Astrocyte of the cerebellum (primary cell): ENCODE data around the gene SPECC1L.

Source experiments
- DNase-seq: peaks from one replicate; pipeline ENCODE4 v3.0.0-alpha.2; 2011; ENCODE audit warnings: low read depth
- H3K4me3 ChIP-seq: 2 replicates; pipeline ENCODE4 v1.5.1; 2011; ENCODE audit warnings: mild to moderate bottlenecking, low read depth, low read length, moderate library complexity
- in situ Hi-C: cut with HindIII; loops from 2 replicates; pipeline ENCODE4 v1.10.0; 2017; ENCODE audit warnings: low sequenced_read_pairs
- TF ChIP-seq, protein P1 (sequence below): IDR thresholded peaks from 2 replicates; pipeline ENCODE4 v1.5.1; 2012; ENCODE audit warnings: low read length, low read depth, moderate library complexity, mild to moderate bottlenecking; ENCODE audit errors: missing control alignments

The SPECC1L gene

DNA sequence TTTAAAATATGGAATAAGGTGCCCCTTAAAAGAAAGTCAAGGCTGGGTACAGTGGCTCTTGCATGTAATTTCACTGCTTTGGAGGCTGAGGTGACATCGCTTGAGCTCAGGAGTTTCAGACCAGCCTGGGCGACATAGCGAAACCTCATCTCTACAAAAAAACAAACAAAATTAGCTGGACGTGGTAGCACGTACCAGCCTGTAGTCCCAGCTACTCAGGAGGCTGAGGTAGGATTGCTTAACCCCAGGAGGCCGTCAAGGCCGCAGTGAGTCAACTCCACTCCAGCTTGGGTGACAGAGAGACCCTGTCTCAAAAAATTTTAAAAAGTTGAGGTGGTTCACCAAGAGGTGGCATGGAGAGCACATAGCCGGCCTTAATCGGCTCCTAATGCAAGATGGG is 139.1 kb downstream of the SPECC1L start:
- in situ Hi-C loops, result loop anchor here (5.0 kb wide), 1 partner anchor 53 kb away; no protein-coding TSS in a partner anchor
- DNase-seq, result no peak
- no peak overlapping the region for H3K4me3 ChIP-seq
- TF ChIP-seq, protein P1, sequence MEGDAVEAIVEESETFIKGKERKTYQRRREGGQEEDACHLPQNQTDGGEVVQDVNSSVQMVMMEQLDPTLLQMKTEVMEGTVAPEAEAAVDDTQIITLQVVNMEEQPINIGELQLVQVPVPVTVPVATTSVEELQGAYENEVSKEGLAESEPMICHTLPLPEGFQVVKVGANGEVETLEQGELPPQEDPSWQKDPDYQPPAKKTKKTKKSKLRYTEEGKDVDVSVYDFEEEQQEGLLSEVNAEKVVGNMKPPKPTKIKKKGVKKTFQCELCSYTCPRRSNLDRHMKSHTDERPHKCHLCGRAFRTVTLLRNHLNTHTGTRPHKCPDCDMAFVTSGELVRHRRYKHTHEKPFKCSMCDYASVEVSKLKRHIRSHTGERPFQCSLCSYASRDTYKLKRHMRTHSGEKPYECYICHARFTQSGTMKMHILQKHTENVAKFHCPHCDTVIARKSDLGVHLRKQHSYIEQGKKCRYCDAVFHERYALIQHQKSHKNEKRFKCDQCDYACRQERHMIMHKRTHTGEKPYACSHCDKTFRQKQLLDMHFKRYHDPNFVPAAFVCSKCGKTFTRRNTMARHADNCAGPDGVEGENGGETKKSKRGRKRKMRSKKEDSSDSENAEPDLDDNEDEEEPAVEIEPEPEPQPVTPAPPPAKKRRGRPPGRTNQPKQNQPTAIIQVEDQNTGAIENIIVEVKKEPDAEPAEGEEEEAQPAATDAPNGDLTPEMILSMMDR, result no peak

DNA sequence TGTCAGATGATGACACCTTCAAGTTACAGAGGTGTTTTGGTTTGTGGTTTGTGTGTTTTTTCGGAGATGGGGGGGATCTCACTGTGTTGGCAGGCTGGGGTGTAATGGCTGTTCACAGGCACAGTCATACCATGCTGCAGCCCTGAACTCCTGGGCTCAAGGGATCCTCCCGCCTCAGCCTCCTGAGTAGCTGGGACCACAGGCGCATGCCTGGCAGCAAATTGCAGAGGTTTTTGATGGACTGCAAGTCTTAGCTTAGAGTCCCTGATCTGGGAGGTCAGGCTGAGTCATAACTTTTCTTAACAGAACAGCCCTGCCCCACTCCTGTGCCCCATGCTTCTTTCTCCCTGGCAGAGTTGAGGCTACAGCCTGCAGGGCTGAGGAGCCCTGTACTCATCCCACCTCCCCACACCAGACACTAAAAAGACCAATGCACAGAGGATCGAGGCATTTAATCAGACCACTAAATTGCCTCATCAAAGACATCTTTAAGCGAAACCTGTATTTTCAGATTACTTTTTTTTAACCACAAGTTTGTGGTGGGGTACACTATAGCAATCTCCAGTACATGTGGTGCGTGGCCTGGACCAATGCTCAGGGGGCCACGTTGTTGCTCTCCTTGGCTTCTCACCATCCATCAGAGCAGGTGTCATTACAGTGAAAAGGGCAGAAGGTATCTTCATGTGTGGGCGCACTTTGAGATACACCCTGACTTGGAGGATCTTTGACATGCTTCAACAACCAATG is 139.7 kb downstream of the SPECC1L start:
- no peak overlapping the region for H3K4me3 ChIP-seq
- TF ChIP-seq, protein P1, result no peak
- DNase-seq, result no peak
- in situ Hi-C loops, result no loop called here

DNA sequence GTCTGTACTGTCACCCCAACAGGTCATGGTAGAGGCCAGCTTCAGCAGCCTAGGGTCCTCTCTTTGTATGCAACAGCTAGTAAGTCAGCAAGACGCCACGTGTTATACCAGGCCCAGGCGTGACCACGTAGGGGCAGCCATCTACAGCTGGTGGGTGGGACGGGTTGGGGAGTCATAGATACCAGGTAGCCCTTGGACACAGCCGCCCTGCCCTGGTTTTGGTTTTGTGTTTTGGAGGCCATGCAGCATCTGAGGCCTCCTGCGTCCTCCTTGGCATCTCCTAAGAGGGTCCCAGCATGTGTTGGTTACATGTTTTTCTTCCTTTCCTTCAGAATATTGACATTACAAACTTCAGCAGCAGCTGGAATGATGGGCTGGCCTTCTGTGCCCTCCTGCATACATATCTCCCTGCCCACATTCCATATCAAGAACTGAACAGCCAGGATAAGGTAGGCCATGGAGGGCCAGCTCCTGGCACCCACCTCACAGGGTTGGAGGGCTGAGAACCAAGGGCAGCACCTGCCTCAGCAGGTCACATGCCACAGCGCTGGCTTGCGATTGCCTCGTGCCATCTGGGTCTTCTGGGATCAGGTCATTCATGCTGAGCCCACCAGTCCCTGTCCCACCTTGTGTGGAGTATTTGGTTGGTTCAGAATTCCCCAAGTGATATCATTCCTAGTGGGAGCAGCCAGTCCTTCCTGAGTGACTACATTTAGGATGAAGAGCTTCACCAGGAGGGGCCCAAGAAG is 140.8 kb downstream of the SPECC1L start:
- no peak for DNase-seq
- H3K4me3 ChIP-seq, result no peak overlapping the region
- TF ChIP-seq, protein P1, result no peak
- in situ Hi-C loops, result no loop called here

DNA sequence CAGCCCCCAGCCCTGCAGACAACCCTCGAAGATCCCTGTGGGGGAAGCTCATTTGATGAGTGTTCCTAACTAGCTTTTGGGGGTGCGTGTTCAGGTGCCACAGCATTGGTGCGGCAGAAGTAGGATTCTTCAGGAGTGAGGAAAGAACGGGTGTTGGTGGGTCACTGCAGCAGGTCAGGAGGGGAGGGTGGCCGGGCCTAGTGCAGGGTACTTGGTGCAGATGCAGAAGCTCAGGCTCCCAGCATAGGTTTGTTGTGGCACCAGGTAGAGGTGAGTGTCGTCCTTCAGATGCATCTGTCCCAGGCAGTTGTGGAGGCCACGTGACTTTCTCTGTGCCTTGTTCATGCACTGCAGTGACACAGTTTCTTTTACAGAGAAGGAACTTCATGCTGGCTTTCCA is 141.6 kb downstream of the SPECC1L start:
- TF ChIP-seq, protein P1, result no peak
- no peak overlapping the region for H3K4me3 ChIP-seq
- in situ Hi-C loops, result no loop called here
- DNase-seq, result no peak

DNA sequence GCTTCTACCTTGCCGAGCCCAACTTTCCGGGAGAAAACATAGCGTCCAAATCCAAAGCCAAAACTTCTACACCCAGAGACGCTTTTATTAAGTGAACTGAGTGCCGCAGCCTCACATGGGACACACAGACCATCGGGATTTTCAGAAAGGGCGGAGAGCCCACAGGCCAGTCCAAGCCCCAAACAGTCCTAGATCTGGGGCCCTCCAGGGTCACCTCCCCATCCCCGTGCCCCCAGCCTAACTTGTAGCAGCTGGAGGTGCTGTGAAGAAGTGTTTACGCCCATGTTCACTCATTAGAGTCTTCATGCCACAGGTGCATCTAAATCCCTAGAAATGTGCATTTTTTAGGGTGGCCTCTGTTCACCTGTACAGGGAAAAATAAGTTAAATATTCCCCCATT is 142.6 kb downstream of the SPECC1L start:
- TF ChIP-seq, protein P1, result no peak
- no peak for DNase-seq
- in situ Hi-C loops, result no loop called here
- no peak overlapping the region for H3K4me3 ChIP-seq

DNA sequence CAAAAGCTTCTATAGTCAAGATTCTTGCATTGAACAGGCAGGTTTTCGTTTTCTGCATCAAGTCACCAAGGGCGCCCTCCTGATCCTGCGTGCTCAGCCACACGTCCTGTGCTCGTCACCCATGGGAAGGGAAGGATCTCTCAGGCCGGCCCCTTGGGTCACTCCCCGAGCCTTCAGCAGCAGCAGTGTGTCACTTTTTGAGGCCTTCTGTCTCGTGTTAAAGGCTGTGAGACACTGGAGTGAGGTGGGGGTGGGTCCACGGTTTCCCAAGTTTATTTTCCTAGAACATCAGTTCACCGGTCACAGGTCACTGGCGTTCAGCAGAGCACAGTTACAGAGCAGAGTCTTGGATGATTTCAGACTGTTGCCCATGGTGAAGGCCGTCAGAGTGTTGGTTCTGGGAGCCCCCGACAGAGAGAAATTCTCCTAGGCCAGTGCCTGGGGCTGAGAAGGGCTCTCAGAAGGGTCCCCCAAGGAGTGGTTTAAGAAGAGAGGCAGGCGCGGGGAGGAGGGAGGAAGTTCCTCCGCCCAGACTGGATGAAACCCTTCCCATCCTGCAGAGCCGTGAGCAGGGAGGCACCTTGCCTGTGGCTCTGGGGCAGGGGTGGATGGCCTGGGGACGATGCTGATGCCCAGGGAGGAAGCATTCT is 143.2 kb downstream of the SPECC1L start:
- TF ChIP-seq, protein P1, result no peak
- in situ Hi-C loops, result no loop called here
- DNase-seq, result no peak
- no peak overlapping the region for H3K4me3 ChIP-seq
